SU-DHL-6 (cell line): Measurements from ENCODE around the gene AUH.

Experiments
- H2AFZ ChIP-seq: fragments of 200-600 bp; sonication (generic); 2 replicates; pipeline ENCODE4 v1.6.1; 2014; ENCODE audit warnings: low read depth, mild to moderate bottlenecking, moderate library complexity, mixed read lengths, antibody characterized with exemption, low read length; ENCODE audit not compliant: severe bottlenecking
- H3F3A ChIP-seq: fragments of 200-600 bp; shearing (Covaris generic); 2 replicates; pipeline ENCODE4 v1.6.0; 2016; ENCODE audit warnings: antibody characterized with exemption, mild to moderate bottlenecking; ENCODE audit not compliant: insufficient read depth
- H3K27ac ChIP-seq: fragments of 200-600 bp; sonication (generic); 2 replicates; pipeline ENCODE4 v1.5.1; 2016; ENCODE audit warnings: low read depth, mild to moderate bottlenecking, low read length, moderate library complexity, mixed read lengths
- H3K27me3 ChIP-seq: fragments of 200-600 bp; sonication (generic), shearing (Covaris generic); 2 replicates; pipeline ENCODE4 v1.6.0; 2014; ENCODE audit warnings: mild to moderate bottlenecking, low read length
- H3K36me3 ChIP-seq: fragments of 200-600 bp; sonication (generic); 2 replicates; pipeline ENCODE4 v1.6.1; 2014; ENCODE audit warnings: mild to moderate bottlenecking, low read length, mixed read lengths
- H3K4me2 ChIP-seq: fragments of 300-600, 200-600 bp; shearing (Covaris generic), sonication (generic); 2 replicates; pipeline ENCODE4 v1.6.0; 2014; ENCODE audit warnings: low read length, low read depth, mild to moderate bottlenecking; ENCODE audit not compliant: poor library complexity, severe bottlenecking
- H3K4me3 ChIP-seq: fragments of 200-600 bp; sonication (generic); 2 replicates; pipeline ENCODE4 v1.5.1; 2014; ENCODE audit warnings: antibody characterized with exemption, low read length, mild to moderate bottlenecking, mixed read lengths; ENCODE audit not compliant: insufficient read depth, poor library complexity, severe bottlenecking
- H3K79me2 ChIP-seq: fragments of 200-600 bp; sonication (generic); 2 replicates; pipeline ENCODE4 v1.6.1; 2014; ENCODE audit warnings: mild to moderate bottlenecking, low read length, moderate library complexity; ENCODE audit not compliant: insufficient read depth
- H3K9ac ChIP-seq: fragments of 200-600 bp; sonication (generic); 2 replicates; pipeline ENCODE4 v1.7.0; 2014; ENCODE audit warnings: mild to moderate bottlenecking, low read length
- H3K9me2 ChIP-seq: fragments of 200-600 bp; sonication (generic); replicated peaks from 2 replicates; pipeline ENCODE4 v1.6.1; 2014; ENCODE audit warnings: low read length; ENCODE audit not compliant: insufficient read depth
- H3K9me3 ChIP-seq: fragments of 200-600 bp; sonication (generic); 2 replicates; pipeline ENCODE4 v1.6.1; 2014; ENCODE audit warnings: low read length, mixed read lengths; ENCODE audit not compliant: insufficient read depth
- H4K20me1 ChIP-seq: fragments of 200-600 bp; sonication (generic); 2 replicates; pipeline ENCODE4 v1.6.1; 2014; ENCODE audit warnings: low read depth, mild to moderate bottlenecking, antibody characterized with exemption, low read length, moderate library complexity, mixed read lengths
- EZH2phosphoT487 ChIP-seq: fragments of 200-600 bp; sonication (generic), shearing (Covaris generic); conservative IDR thresholded peaks from 2 replicates; pipeline ENCODE4 v1.6.1; 2018; ENCODE audit warnings: mild to moderate bottlenecking, antibody characterized with exemption, low read length, moderate library complexity, mixed read lengths
- TF ChIP-seq, protein P1 (sequence below): fragments of 200-600 bp; sonication (generic); IDR thresholded peaks from one replicate; pipeline ENCODE4 v1.5.1; 2017; ENCODE audit warnings: antibody characterized with exemption, mild to moderate bottlenecking, low read length, moderate library complexity; ENCODE audit not compliant: insufficient read depth, poor library complexity, severe bottlenecking

The AUH gene

GRCh38 chr9:91220491-91221135 lies 141.1 kb downstream of the AUH start:
- Histone ChIP-seq H3K79me2 (no peaks in the 10 kb centered on the region), H4K20me1 (peaks cover 3% of the 10 kb centered on the region; the same call in 1 of the 2 replicates), H3K4me3 (no peak overlapping the region), H3K4me2 (no peak overlapping the region), H3K27me3 (no peaks in the 10 kb centered on the region), H3K9me2 (no peaks in the 10 kb centered on the region), H3K27ac (no peak overlapping the region), H3F3A (no peaks in the 10 kb centered on the region), H3K9ac (no peak overlapping the region), H2AFZ (no peak overlapping the region), H3K36me3 (no peaks in the 10 kb centered on the region), H3K9me3 (no peaks in the 10 kb centered on the region)
- TF ChIP-seq, protein P1, sequence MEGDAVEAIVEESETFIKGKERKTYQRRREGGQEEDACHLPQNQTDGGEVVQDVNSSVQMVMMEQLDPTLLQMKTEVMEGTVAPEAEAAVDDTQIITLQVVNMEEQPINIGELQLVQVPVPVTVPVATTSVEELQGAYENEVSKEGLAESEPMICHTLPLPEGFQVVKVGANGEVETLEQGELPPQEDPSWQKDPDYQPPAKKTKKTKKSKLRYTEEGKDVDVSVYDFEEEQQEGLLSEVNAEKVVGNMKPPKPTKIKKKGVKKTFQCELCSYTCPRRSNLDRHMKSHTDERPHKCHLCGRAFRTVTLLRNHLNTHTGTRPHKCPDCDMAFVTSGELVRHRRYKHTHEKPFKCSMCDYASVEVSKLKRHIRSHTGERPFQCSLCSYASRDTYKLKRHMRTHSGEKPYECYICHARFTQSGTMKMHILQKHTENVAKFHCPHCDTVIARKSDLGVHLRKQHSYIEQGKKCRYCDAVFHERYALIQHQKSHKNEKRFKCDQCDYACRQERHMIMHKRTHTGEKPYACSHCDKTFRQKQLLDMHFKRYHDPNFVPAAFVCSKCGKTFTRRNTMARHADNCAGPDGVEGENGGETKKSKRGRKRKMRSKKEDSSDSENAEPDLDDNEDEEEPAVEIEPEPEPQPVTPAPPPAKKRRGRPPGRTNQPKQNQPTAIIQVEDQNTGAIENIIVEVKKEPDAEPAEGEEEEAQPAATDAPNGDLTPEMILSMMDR = no peak
- TF ChIP-seq EZH2phosphoT487 = no peak

DNA sequence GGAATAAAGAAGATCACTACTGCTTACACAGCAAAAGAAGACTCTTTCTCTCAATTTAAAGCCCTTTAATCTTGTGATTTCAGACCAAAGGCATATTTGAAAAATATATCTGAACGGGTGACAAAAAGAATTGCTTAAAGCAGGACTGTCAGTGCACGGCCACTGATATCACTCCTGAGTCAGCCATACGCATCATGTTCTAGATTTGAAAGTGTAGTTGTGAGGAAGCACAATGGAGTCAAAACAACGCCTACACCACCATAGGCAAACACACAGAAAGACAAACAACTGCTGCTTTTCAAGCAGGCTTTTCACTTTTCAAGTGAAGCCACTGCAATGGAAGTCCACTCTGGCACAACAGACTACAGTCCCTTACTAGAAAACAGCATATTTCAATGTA lies 141.7 kb downstream of the AUH start:
- H4K20me1 ChIP-seq = peaks cover 3% of the 10 kb centered on the region; the same call in 1 of the 2 replicates
- no peaks in the 10 kb centered on the region for H3K36me3 ChIP-seq
- no peak overlapping the region for H3K27ac ChIP-seq
- no peaks in the 10 kb centered on the region for H3K9me2 ChIP-seq
- no peaks in the 10 kb centered on the region for H3K79me2 ChIP-seq
- H3K9ac ChIP-seq = no peak overlapping the region
- TF ChIP-seq EZH2phosphoT487 = no peak
- TF ChIP-seq, protein P1 = no peak
- no peaks in the 10 kb centered on the region for H3K27me3 ChIP-seq
- no peak overlapping the region for H2AFZ ChIP-seq
- H3K4me2 ChIP-seq = no peak overlapping the region
- no peak overlapping the region for H3K4me3 ChIP-seq
- no peaks in the 10 kb centered on the region for H3K9me3 ChIP-seq
- no peaks in the 10 kb centered on the region for H3F3A ChIP-seq

DNA sequence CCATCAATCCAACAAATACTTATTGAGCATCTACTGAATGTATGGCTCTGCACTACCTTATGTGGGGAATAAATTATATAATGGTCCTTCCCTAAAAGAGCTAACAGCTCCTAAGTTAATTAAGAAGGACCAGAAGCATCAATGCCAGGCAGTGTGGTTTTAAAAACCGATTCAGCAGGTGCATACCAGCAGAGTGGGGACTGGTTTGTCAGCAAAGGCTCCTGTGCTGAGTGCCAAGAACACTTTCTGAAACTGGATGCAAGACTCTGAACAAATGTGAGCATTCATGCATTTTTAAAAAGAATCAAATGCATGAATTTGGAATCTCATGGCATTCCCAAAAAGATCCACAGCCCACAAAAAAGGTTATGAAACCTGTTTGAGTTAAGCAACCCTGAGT lies 142.2 kb downstream of the AUH start:
- Histone ChIP-seq H3K27ac (no peak overlapping the region), H3K9ac (no peak overlapping the region), H4K20me1 (peaks cover 3% of the 10 kb centered on the region; the same call in 1 of the 2 replicates), H3K4me2 (no peak overlapping the region), H3K27me3 (no peaks in the 10 kb centered on the region), H3K4me3 (no peak overlapping the region), H3K79me2 (no peaks in the 10 kb centered on the region), H3F3A (no peaks in the 10 kb centered on the region), H3K36me3 (no peaks in the 10 kb centered on the region), H3K9me2 (no peaks in the 10 kb centered on the region), H3K9me3 (no peaks in the 10 kb centered on the region), H2AFZ (no peak overlapping the region)
- TF ChIP-seq, protein P1 = no peak
- no peak for TF ChIP-seq EZH2phosphoT487
